Body of pancreas (tissue), 4 donors: ENCODE results near the gene SETD6.

Experiments
- POLR2A ChIP-seq, 3 donors: fragments of 450-650 bp; IDR thresholded peaks; one replicate each; pipeline ENCODE4 v1.6.1; 2016; ENCODE audit warnings: antibody characterized with exemption in 3 of 3, mild to moderate bottlenecking in 2 of 3
- TF ChIP-seq, protein P1 (sequence below), 7 experiments: fragments of 450-650 bp in 4 of 7; fragments of 200-600 bp in 3 of 7; sonication (generic) in 3 of 7; IDR thresholded peaks; one replicate each; pipeline ENCODE4 v1.5.1; 2016 to 2019; ENCODE audit warnings: antibody characterized with exemption in 7 of 7

DNA sequence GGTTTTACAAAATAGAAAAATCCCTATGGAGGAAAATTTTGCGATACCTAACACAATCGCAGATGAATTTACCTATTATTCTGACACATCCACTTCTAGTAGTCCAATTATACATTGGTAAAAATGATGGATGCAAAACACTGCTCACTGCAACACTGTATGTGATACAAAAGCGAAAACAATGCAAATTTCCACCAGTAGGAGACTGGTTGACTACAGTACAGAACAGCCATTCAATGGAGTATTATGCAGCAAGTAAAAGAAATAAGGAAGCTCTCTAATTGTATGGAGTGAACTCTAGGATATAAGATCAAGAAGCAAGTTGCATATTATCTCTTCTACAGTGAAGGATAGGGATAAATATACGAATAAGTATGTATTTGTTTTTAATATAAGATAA lies 48.5 kb downstream of the SETD6 start:
- TF ChIP-seq, protein P1, sequence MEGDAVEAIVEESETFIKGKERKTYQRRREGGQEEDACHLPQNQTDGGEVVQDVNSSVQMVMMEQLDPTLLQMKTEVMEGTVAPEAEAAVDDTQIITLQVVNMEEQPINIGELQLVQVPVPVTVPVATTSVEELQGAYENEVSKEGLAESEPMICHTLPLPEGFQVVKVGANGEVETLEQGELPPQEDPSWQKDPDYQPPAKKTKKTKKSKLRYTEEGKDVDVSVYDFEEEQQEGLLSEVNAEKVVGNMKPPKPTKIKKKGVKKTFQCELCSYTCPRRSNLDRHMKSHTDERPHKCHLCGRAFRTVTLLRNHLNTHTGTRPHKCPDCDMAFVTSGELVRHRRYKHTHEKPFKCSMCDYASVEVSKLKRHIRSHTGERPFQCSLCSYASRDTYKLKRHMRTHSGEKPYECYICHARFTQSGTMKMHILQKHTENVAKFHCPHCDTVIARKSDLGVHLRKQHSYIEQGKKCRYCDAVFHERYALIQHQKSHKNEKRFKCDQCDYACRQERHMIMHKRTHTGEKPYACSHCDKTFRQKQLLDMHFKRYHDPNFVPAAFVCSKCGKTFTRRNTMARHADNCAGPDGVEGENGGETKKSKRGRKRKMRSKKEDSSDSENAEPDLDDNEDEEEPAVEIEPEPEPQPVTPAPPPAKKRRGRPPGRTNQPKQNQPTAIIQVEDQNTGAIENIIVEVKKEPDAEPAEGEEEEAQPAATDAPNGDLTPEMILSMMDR (IDR thresholded peaks at IDR 0.05): no peak
- no peak for TF ChIP-seq POLR2A (IDR thresholded peaks at IDR 0.05)
